Measurements from ENCODE around the gene BCCIP.

Gene BCCIP

DNA sequence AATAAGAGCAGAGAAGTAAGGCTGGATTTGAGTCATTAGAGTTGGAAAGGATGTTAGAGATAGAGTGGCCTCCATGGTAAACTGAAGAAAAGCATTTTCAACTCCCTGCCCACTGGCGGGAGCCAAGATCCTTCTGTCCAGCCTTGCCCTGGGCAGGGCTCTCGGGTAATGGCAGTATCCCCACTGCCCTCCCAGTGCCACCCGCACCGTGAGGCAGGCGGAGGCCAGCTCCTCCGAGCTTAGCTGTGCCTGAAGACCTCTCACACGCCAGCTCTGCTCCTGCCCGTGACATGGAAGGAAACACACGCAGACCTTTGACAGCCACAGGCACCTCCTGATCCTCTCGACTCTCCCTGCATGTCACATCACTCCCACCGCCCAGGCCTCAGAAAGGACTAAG is 22.3 kb downstream of the BCCIP start:
- no peaks in the 10 kb centered on the region for H3K27me3 Mint-ChIP-seq (ENCODE audit: low read depth)
- DNase-seq (ENCODE audit: low spot score), result no peak
- H3K4me3 Mint-ChIP-seq, result no peak overlapping the region
- H3K9me3 Mint-ChIP-seq, result no peaks in the 10 kb centered on the region
- no peaks in the 10 kb centered on the region for H3K4me1 Mint-ChIP-seq (ENCODE audit: low read depth)
- no peak overlapping the region for H3K27ac Mint-ChIP-seq
- H3K36me3 Mint-ChIP-seq (ENCODE audit: low read depth), result peaks cover 8% of the 10 kb centered on the region

DNA sequence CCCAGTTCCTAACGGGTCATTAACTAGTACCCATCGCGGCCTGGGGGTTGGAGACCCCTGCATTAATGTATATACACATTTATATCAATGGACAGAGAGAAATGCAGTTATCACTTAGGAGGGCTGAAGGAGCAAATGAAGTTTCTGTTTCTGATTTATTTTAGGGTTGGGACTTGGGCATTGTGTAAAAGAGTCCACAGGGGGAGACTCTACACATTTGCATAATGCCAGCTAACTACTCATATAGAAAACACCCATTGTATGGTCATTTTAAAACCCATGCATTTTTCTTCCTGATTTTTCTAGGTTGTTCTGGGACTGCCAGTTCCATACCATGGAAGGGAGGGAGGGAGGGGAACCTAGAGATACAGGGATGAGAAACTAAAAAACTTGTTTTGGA is 23.5 kb downstream of the BCCIP start:
- no peaks in the 10 kb centered on the region for H3K9me3 Mint-ChIP-seq
- no peaks in the 10 kb centered on the region for H3K27me3 Mint-ChIP-seq (ENCODE audit: low read depth)
- H3K4me1 Mint-ChIP-seq (ENCODE audit: low read depth), result no peaks in the 10 kb centered on the region
- peaks cover 10% of the 10 kb centered on the region for H3K36me3 Mint-ChIP-seq (ENCODE audit: low read depth)
- H3K27ac Mint-ChIP-seq, result no peak overlapping the region
- no peak overlapping the region for H3K4me3 Mint-ChIP-seq
- DNase-seq (ENCODE audit: low spot score), result no peak

DNA sequence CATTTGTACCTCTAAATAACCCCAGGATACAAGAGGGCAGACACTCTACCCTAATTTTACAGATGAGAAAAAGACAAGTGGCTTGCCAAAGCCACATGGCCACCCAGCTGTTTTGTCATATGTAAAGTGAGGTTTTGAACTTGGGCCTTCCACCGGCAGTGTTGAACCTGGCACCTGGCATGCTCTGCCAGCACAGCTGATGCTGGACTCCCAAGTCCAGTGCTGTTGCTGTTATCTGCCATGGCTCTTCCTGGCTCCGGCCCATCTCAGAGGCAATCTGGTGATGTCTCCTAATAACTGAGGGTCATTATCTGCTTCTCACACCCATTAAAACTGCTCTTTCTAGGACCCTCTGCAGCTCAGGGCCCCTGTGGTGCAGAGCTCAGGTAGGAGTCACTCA is 25.0 kb downstream of the BCCIP start:
- no peak for DNase-seq (ENCODE audit: low spot score)
- no peaks in the 10 kb centered on the region for H3K27me3 Mint-ChIP-seq (ENCODE audit: low read depth)
- no peak overlapping the region for H3K4me3 Mint-ChIP-seq
- H3K9me3 Mint-ChIP-seq, result no peaks in the 10 kb centered on the region
- H3K4me1 Mint-ChIP-seq (ENCODE audit: low read depth), result no peaks in the 10 kb centered on the region
- peaks cover 12% of the 10 kb centered on the region for H3K36me3 Mint-ChIP-seq (ENCODE audit: low read depth)
- H3K27ac Mint-ChIP-seq, result no peak overlapping the region

DNA sequence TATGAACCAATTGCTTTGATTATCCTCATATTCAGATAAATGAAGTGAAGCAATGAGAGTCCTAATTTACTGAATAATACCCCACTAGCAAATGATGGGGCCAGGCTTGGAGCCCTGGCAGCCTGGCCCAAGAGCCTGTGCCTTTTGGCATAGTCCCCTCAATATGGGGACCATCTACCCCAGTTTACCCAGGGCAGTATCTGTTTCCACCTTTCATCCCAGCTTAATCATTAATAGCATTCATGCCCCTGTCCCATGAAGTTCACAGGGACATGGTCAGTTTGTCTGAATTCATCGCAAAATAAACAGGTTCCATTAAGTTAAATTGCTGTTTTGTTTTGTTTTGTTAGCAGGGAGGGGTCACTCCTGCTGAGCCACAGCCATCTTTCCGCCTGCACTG is 25.5 kb downstream of the BCCIP start:
- H3K27me3 Mint-ChIP-seq (ENCODE audit: low read depth), result no peaks in the 10 kb centered on the region
- H3K36me3 Mint-ChIP-seq (ENCODE audit: low read depth), result peaks cover 12% of the 10 kb centered on the region
- no peak overlapping the region for H3K4me3 Mint-ChIP-seq
- H3K9me3 Mint-ChIP-seq, result no peaks in the 10 kb centered on the region
- no peaks in the 10 kb centered on the region for H3K4me1 Mint-ChIP-seq (ENCODE audit: low read depth)
- H3K27ac Mint-ChIP-seq, result no peak overlapping the region
- DNase-seq (ENCODE audit: low spot score), result no peak

DNA sequence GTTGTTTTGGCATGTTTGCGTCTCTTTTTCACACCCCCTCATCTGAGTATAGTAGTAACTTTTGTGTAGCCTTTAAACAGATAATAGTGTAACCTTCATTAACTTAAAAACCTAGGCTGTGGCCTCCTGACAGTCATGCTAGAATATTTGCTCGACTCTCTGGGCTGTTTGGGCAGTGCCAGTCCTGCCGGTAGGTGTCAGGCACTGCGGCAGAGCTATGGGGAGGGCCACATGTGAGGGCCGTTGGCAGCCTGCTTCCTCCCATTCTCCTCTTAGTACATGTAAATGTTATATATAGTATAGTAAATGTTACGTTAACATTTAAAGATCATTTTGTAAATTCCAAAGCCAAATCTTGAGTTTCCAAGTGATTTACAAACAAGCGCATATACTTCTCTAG is 26.1 kb downstream of the BCCIP start:
- Mint-ChIP-seq H3K4me3 (no peak overlapping the region), H3K27ac (no peak overlapping the region), H3K4me1 (ENCODE audit: low read depth) (no peaks in the 10 kb centered on the region), H3K27me3 (ENCODE audit: low read depth) (no peaks in the 10 kb centered on the region), H3K36me3 (ENCODE audit: low read depth) (peaks cover 12% of the 10 kb centered on the region), H3K9me3 (no peaks in the 10 kb centered on the region)
- DNase-seq (ENCODE audit: low spot score), result no peak

DNA sequence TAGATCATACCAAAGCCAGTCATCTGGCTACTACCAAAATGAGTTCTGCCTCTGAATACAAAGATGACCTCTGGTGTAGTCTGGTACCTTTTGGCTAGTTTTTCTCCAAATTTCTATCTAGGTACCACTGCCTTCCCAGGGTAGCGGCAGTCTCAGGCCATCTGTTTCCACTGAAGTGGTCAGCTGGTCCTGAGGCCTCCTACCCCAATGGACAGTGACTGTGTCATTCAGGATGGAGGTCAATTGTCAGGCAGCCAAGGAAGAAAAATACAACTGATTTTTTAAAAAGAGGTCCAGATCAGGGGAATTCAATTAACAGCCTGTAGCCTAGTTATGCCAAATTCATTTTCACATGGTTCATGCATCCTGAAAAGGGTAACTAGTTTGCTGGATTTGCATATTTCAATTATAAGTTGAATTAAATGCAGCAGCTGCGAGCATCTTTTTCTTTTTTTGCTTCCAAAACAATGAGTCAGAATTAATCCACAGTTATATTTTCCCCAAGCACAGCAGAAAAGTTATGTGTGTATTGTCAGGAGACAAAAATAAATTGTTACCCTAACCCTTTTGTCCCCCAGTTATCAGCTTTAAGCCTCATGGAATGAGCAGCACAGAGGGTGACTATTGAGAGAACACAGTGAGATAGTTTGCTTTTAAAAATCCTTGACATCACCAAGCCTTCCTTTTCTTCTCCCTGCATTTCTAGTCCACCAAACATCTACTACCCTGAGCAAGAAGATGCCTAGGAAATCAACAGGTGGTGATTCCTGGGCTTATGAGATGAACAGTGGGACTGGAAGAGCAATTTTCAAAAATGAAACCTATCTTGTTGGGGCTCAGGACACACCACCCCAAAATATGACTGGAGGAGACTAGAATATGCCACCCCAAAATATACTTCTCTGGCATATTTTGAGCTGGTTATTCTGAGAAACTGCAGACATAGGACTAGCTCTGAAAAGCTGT is 27.7 kb downstream of the BCCIP start:
- DNase-seq (ENCODE audit: low spot score), result no peak
- peaks cover 13% of the 10 kb centered on the region for H3K36me3 Mint-ChIP-seq (ENCODE audit: low read depth)
- H3K27ac Mint-ChIP-seq, result no peak overlapping the region
- H3K4me3 Mint-ChIP-seq, result no peak overlapping the region
- H3K9me3 Mint-ChIP-seq, result no peaks in the 10 kb centered on the region
- no peaks in the 10 kb centered on the region for H3K4me1 Mint-ChIP-seq (ENCODE audit: low read depth)
- no peaks in the 10 kb centered on the region for H3K27me3 Mint-ChIP-seq (ENCODE audit: low read depth)

DNA sequence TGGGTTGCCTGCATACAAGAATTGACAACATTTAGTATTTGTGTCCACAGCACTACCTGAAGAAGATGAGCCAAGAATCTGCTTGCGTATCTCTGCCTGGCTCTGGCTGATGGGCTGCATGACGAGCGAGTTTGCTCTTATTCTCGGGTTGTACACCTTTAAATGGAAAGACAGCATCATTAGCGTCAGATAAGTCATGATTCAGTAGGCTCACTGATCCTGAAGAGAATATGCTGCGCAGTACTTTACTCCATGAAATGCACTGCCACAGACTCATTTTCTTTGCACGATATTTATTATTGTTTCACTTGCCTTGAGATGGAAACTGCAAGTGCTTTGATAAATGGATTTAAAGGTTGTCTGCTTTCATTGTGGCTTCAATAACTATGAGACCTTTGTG is 29.1 kb downstream of the BCCIP start:
- Mint-ChIP-seq H3K36me3 (ENCODE audit: low read depth) (peaks cover 13% of the 10 kb centered on the region), H3K4me3 (no peak overlapping the region), H3K9me3 (no peaks in the 10 kb centered on the region), H3K27me3 (ENCODE audit: low read depth) (no peaks in the 10 kb centered on the region), H3K27ac (no peak overlapping the region), H3K4me1 (ENCODE audit: low read depth) (no peaks in the 10 kb centered on the region)
- DNase-seq (ENCODE audit: low spot score), result no peak

DNA sequence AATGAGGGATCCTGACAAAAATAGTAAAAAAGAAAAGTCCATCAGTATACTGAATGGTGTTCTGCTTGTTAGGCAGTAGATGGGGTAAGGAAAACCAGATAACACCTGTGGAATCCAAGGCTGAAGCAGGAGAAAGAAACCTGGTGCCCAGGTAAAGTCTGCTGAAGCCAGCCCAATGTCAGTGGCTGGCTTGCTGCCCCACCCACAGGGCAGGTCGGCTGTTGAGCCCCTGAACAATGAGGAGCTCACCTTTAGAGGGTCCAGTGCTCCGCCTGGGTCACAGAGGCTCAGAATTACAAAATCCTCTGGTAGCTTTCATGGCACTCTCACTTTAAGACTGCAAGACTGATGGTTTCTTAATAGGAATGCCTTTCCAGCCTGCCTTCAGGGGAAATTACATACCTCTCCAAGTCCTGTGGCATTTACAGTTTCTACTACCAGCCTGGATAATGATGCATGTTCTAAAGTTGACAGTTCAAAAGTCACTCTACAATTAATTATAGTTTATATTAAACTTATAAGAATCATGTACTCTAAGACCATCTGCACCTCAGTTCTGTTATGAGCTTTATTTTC is 33.9 kb downstream of the BCCIP start:
- Mint-ChIP-seq H3K4me1 (ENCODE audit: low read depth) (no peaks in the 10 kb centered on the region), H3K27ac (no peak overlapping the region), H3K36me3 (ENCODE audit: low read depth) (peaks cover 6% of the 10 kb centered on the region), H3K4me3 (no peak overlapping the region), H3K9me3 (no peaks in the 10 kb centered on the region), H3K27me3 (ENCODE audit: low read depth) (no peaks in the 10 kb centered on the region)
- no peak for DNase-seq (ENCODE audit: low spot score)

DNA sequence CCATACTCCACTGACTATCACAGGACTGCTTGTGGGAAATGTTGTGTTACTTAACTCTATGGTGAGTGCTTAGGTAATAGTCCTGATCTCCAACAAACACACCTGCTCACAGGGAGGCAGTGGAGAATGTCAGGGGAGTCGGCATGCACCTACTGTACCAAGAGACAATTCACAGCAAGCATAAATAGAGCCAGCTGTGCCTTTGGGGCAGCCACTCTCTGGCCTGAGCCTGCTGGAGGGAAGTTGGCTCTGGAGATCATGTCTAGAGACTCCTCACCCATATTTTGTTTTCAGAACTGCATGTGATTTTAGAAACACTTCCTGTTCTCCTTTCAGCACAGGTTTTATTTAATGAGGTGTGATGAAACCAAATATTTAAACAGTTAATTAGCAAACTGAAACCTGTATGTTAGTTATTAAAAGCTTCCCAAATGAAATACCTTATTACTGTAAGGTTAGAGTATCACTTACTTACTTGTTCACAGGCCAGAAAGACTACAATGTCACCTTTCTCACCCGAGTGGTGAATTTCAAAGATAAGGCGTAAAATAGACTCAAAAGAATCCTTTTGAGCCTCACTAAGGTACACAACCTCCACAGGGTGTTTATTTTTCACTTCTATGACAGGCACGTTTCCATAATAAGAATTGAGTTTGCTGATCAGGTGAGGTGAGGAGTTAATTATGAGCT is 35.9 kb downstream of the BCCIP start:
- no peaks in the 10 kb centered on the region for H3K4me1 Mint-ChIP-seq (ENCODE audit: low read depth)
- no peak for DNase-seq (ENCODE audit: low spot score)
- no peak overlapping the region for H3K27ac Mint-ChIP-seq
- no peak overlapping the region for H3K4me3 Mint-ChIP-seq
- H3K27me3 Mint-ChIP-seq (ENCODE audit: low read depth), result no peaks in the 10 kb centered on the region
- H3K9me3 Mint-ChIP-seq, result no peaks in the 10 kb centered on the region
- H3K36me3 Mint-ChIP-seq (ENCODE audit: low read depth), result peaks cover 3% of the 10 kb centered on the region

DNA sequence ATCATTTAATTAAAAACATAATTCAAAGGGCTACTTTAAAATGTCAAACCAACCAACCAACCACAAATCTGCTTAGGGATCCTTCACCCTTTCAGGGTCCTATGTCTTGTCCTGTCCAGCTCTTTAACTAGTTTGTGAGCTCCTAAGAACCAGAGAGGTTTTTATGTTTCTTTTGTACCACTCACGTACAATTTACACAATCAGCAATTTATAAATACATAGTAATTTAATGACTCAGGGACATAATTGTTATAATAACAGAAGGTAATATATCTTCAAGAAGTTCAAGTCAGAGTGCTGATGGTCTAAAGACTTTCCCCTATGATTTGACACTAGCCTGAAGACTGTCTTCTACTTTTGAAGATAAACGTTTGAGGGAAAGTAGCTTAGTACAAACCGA is 41.8 kb downstream of the BCCIP start:
- Mint-ChIP-seq H3K36me3 (ENCODE audit: low read depth) (no peaks in the 10 kb centered on the region), H3K27me3 (ENCODE audit: low read depth) (no peaks in the 10 kb centered on the region), H3K4me1 (ENCODE audit: low read depth) (no peaks in the 10 kb centered on the region), H3K4me3 (no peak overlapping the region), H3K9me3 (no peaks in the 10 kb centered on the region), H3K27ac (no peak overlapping the region)
- no peak for DNase-seq (ENCODE audit: low spot score)

DNA sequence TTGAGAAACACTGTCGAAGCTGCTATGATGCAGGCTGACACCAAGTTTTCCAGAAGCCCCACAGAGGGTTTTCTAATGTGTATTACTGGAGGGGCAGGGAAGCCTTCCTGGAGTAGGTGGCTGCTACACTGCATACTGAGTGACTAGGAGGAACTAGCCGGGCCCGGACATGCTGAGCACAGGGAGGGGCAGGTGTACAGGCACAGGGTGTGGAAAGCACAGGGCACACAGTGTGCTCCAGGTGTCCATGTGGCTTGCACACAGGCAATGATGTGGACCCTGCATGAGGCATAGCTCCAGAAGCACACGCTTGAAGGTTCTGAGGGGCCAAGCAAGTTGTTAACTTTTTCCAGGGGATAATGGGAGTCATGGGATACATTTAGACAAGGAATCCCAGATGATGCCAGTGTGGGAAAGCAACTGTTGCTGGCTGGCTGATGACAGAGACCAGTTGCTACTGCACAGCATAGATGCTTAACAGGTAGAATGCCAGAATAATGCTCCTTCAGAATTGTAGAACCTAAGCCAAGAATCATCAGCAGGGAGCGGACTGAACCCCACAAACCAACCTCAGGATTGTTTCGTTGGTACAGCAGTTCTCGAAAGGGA is 43.2 kb downstream of the BCCIP start:
- Mint-ChIP-seq H3K4me3 (no peak overlapping the region), H3K27ac (no peak overlapping the region), H3K4me1 (ENCODE audit: low read depth) (no peaks in the 10 kb centered on the region), H3K9me3 (no peaks in the 10 kb centered on the region), H3K36me3 (ENCODE audit: low read depth) (no peaks in the 10 kb centered on the region), H3K27me3 (ENCODE audit: low read depth) (no peaks in the 10 kb centered on the region)
- no peak for DNase-seq (ENCODE audit: low spot score)

DNA sequence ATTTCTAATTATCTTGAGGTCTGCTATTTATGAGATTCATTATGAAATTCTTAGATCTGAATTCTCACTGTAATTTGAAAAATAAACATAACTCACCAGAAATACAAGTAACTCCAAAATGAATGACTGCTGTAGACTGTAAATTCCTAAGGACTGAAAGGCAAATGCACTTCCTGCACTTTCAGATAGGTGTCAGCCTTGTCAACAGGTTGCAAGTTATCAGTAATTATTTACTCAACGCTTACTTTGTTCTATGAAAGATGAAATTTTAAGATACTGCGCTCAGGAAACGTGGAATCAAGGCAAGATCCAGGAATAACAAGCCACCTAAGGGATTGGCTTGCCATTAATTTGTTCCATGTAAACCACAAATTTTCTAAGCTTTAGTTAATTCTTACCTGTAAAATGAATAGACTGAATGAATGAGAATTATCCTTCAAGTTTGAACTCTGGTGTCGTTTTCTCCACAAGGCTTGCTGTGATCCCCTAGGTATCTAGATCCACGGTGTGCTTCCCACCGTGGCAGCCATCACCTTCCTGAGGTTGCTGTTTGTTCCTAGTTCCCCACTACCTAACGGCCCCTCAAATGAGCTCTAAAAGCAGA is 45.1 kb downstream of the BCCIP start:
- no peak for DNase-seq (ENCODE audit: low spot score)
- no peaks in the 10 kb centered on the region for H3K9me3 Mint-ChIP-seq
- no peaks in the 10 kb centered on the region for H3K4me1 Mint-ChIP-seq (ENCODE audit: low read depth)
- H3K4me3 Mint-ChIP-seq, result no peak overlapping the region
- no peak overlapping the region for H3K27ac Mint-ChIP-seq
- no peaks in the 10 kb centered on the region for H3K36me3 Mint-ChIP-seq (ENCODE audit: low read depth)
- H3K27me3 Mint-ChIP-seq (ENCODE audit: low read depth), result no peaks in the 10 kb centered on the region

DNA sequence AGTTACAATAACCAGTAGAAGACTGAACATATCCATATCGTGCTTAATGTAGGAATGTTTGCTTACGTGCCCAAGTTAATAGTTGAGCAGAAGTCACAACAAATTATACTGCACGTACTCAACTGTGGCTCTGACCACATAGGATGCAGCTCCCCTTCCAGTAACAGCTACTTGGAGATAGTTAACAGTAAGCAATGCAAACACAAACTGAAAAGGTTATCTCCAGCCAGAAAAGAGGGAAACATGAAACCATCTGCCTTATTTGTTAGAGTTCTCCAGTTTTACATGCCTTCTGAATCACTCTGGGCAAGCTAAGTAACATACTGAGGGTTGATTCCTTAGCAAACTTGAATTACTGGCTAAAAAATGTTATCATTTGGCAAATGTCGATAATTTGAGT is 48.0 kb downstream of the BCCIP start:
- Mint-ChIP-seq H3K9me3 (peaks cover 12% of the 10 kb centered on the region), H3K27me3 (ENCODE audit: low read depth) (no peaks in the 10 kb centered on the region), H3K36me3 (ENCODE audit: low read depth) (peaks cover 12% of the 10 kb centered on the region), H3K4me1 (ENCODE audit: low read depth) (no peaks in the 10 kb centered on the region), H3K27ac (no peak overlapping the region), H3K4me3 (no peak overlapping the region)
- DNase-seq (ENCODE audit: low spot score), result no peak

Data from T-helper 2 cell treated with Interferon-gamma antibody and Interleukin-4, amounts not matched to agents 5 μg/mL and 100 μg/mL, for 36 hours (primary cell).